ENCODE measurements around the gene C21orf91.

The C21orf91 gene

GRCh38 chr21:17799414-17800164 is 19.6 kb downstream of the C21orf91 start:
- DNase-seq (ENCODE audit: insufficient read length, low spot score) (no peak), FAIRE-seq (no peak)
- TF ChIP-seq, protein P1, sequence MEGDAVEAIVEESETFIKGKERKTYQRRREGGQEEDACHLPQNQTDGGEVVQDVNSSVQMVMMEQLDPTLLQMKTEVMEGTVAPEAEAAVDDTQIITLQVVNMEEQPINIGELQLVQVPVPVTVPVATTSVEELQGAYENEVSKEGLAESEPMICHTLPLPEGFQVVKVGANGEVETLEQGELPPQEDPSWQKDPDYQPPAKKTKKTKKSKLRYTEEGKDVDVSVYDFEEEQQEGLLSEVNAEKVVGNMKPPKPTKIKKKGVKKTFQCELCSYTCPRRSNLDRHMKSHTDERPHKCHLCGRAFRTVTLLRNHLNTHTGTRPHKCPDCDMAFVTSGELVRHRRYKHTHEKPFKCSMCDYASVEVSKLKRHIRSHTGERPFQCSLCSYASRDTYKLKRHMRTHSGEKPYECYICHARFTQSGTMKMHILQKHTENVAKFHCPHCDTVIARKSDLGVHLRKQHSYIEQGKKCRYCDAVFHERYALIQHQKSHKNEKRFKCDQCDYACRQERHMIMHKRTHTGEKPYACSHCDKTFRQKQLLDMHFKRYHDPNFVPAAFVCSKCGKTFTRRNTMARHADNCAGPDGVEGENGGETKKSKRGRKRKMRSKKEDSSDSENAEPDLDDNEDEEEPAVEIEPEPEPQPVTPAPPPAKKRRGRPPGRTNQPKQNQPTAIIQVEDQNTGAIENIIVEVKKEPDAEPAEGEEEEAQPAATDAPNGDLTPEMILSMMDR (IDR thresholded peaks at IDR 0.05; ENCODE audit: insufficient read depth, missing control alignments): no peak

- DNase-seq (ENCODE audit: insufficient read length, low spot score) (no peak), FAIRE-seq (no peak)
- TF ChIP-seq, protein P1 (IDR thresholded peaks at IDR 0.05; ENCODE audit: insufficient read depth, missing control alignments): no peak
These were observed 20.4 kb downstream of the C21orf91 start for GRCh38 chr21:17798796-17799195.

DNA sequence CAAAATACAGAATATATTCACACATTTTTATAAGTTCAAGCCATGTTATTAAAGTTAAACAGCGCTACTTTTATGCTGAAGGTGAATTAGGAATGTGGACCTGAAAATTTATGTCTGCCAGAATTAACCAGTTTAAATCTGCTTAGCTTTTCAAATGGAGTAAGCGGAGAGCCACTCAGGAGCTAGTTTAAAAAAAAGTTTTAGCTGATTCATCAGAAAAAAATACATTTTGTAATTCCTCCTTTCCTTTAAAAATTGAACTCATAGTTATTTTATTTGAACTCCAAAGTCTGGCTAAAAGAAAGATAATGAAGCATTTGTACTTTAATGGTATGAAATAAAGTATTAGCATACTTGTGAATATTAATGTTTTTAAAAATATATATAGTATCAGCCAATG is 21.2 kb downstream of the C21orf91 start:
- FAIRE-seq: no peak
- DNase-seq (ENCODE audit: insufficient read length, low spot score): no peak
- TF ChIP-seq, protein P1 (IDR thresholded peaks at IDR 0.05; ENCODE audit: insufficient read depth, missing control alignments): no peak

DNA sequence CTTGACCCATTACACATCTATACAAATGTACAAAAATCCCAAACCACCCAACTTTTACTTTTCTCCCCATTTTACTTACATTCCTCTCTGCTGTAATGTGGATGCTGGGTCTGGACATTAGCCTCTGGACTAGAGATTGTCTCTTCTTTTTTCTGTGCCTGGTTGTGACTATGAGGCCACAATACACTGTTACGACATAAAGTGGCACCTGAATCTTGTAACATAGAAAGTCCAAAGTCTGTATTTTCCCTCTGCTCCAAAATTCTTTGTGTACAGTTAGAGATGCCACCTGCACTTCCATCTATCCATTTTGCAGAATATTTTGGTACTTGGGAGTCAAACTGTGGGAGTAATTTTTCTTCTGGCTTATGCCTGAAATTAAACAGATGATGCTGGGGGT is 22.7 kb downstream of the C21orf91 start:
- TF ChIP-seq, protein P1 (IDR thresholded peaks at IDR 0.05; ENCODE audit: insufficient read depth, missing control alignments): no peak
- FAIRE-seq (no peak), DNase-seq (ENCODE audit: insufficient read length, low spot score) (no peak)

- TF ChIP-seq, protein P1 (IDR thresholded peaks at IDR 0.05; ENCODE audit: insufficient read depth, missing control alignments): no peak
- FAIRE-seq (no peak), DNase-seq (ENCODE audit: insufficient read length, low spot score) (no peak)
These were observed 23.1 kb downstream of the C21orf91 start for GRCh38 chr21:17796037-17796403.

- FAIRE-seq: no peak
- TF ChIP-seq, protein P1 (IDR thresholded peaks at IDR 0.05; ENCODE audit: insufficient read depth, missing control alignments): no peak
- no peak for DNase-seq (ENCODE audit: insufficient read length, low spot score)
These were observed 23.8 kb downstream of the C21orf91 start for GRCh38 chr21:17795146-17796036.

All from D721Med (cell line).